H1 (cell line): ENCODE measurements around the gene QDPR. TPM values are rescaled to one million over a fixed set of nuclear protein-coding genes. Genes with fewer than 3 reads are reported as not detected.

Experiments
- PHF8 ChIP-seq: fragments of 200-600 bp; sonication (generic); conservative IDR thresholded peaks from 2 replicates; pipeline ENCODE4 v1.7.1; 2012; ENCODE audit warnings: low read depth, mild to moderate bottlenecking, inconsistent platforms, low read length, moderate library complexity
- POLR2AphosphoS5 ChIP-seq: IDR thresholded peaks from 2 replicates; pipeline ENCODE4 v1.6.1; 2011; ENCODE audit warnings: low read depth, low read length
- RFX5 ChIP-seq: IDR thresholded peaks from 2 replicates; pipeline ENCODE4 v1.6.1; 2011; ENCODE audit warnings: low read depth, low read length, improper control_type of control experiment, borderline replicate concordance
- SIN3A ChIP-seq, 2 experiments: IDR thresholded peaks in 1 of 2; conservative IDR thresholded peaks in 1 of 2; 2 replicates each; pipeline ENCODE4 v1.6.1; 2011 to 2012; ENCODE audit warnings: low read length in 2 of 2, improper control_type of control experiment in 1 of 2, low read depth in 1 of 2, mild to moderate bottlenecking in 1 of 2
- SP4 ChIP-seq: IDR thresholded peaks from 2 replicates; pipeline ENCODE4 v1.6.1; 2012; ENCODE audit warnings: low read length, inconsistent platforms
- polyA plus RNA-seq, 7 experiments: library from polyadenylated mRNA; depleted of rRNA in 3 of 7; stranded (reverse) in 5 of 7; unstranded in 2 of 7; fragments of >200 nt in 5 of 7; fragments of 200-250 nt in 2 of 7; gene quantifications; 1 replicate in 5 of 7; 2 replicates in 1 of 7; 4 replicates in 1 of 7; pipeline versions ENCODE4 v1.2.1 to v1.2.3, GENCODE V29; 2011 to 2013; ENCODE audit warnings: missing spikeins in 2 of 7, mixed read lengths in 2 of 7
- total RNA-seq: library from RNA; stranded (reverse); fragmentation: NEBNext Ultra II Directional; extraction: Animal tissue kit (Norgen Biotek cat#: 25700); gene quantifications from 2 replicates; pipeline ENCODE4 v1.2.1, GENCODE V29; 2021

Gene QDPR
- total and polyA plus RNA-seq, 2 of the 8 experiments (the other 6 are each of a cell fraction or from before 2014, with no cell fraction given) = 33.6 to 35.9 TPM

DNA sequence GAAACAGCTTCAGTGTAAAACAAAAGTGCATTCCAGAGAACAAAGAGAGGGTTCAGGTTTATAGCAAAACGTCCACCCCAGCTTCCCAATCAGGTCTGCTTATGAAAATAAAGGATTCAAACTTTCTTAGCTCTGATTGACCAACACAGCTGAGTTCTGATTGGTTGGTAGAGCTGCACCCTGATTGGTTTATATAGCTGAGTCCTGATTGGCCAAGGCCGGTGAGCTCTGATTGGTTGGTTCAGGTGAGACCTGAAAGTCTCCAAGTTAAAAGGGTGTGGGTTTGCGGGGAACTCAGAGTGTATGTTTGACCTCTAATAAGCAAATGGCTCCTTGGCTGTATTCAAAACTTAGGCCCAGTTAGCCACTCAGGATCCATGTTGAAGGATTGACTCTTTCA lies 24.0 kb upstream of the QDPR start (continued):
- no peak for TF ChIP-seq RFX5
- TF ChIP-seq SP4 = no peak
- no peak for TF ChIP-seq SIN3A (conservative IDR thresholded peaks at IDR 0.05 in 1 of 2, IDR thresholded peaks at IDR 0.05 in 1 of 2; ENCODE audit: low read depth in 1 of 2, low read length in 2 of 2)
- no peak for TF ChIP-seq PHF8
- no peak for TF ChIP-seq POLR2AphosphoS5
